ENCODE measurements around the gene MRPL45. TPM values are rescaled to one million over a fixed set of nuclear protein-coding genes. Genes with fewer than 3 reads are reported as not detected.
"Not testable (repeated sequence)": the region's sequence is repeated elsewhere in the genome, so short reads cannot be mapped to it uniquely, and the experiment has no call there.

Gene MRPL45
- total RNA-seq, 1 donor from 2014 or later = 33.9 TPM

DNA sequence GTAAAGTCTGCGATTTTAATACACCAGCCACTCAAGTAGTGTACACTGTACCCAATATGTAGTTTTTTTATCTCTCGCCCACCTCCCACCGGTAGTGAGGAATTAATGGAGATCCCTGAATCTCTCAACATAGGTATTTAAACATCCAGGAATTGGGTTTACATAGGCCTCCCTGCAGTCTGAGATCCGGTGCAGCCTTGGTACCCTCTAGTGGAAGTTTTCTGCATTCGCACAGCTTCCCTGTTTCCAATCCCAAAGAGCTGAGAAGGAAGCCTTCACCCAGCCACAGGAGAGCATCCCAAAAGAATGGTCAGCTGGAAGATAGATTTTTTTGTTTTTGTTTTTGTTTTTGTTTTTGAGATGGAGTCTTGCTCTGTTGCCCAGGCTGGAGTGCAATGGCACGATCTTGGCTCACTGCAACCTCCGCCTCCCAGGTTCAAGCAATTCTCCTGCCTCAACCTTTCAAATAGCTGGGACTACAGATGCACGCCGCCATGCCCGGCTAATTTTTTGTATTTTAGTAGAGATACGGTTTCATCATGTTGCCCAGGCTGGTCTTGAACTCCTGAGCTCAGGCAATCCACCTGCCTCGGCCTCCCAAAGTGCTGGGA, 8.6 kb upstream of the MRPL45 start:
- H3K27ac Mint-ChIP-seq; H3K36me3 Mint-ChIP-seq (ENCODE audit: low read depth); intact Hi-C loops (cut with micrococcal nuclease); DNase-seq; ATAC-seq (ENCODE audit: low read depth); H3K27me3 Mint-ChIP-seq; H3K9me3 Mint-ChIP-seq; H3K4me3 Mint-ChIP-seq; H3K4me1 Mint-ChIP-seq: not testable (repeated sequence)
- CTCF ChIA-PET = interaction anchor here (0.7 kb wide), 1 partner anchor 99 kb away, joined by 3 read pairs; no protein-coding TSS in a partner anchor
- POLR2A ChIA-PET = interaction anchor here (0.6 kb wide), 1 partner anchor 1128 kb away, joined by 5 read pairs; no protein-coding TSS in a partner anchor

DNA sequence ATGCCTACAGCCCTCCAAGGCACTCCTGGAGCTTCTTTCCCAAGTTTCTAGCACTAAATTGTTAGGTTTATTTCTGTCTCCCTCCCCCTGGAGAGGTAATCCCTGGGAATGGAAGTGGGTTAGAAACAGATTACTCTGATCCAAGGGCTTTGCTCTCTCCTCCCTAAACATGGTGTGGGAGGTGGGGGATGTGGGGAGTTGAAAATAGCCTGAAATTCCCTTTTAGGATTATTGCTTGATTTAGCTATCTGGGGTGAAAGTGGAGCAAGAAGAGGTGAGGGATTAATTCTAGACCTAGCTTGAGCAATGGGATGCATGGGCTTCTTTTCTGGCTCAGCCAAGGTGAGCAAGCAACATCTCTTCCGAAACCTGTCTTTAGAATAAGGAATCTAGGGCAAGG, 7.2 kb upstream of the MRPL45 start:
- ATAC-seq (ENCODE audit: low read depth); H3K4me1 Mint-ChIP-seq; intact Hi-C loops (cut with micrococcal nuclease): not testable (repeated sequence)

DNA sequence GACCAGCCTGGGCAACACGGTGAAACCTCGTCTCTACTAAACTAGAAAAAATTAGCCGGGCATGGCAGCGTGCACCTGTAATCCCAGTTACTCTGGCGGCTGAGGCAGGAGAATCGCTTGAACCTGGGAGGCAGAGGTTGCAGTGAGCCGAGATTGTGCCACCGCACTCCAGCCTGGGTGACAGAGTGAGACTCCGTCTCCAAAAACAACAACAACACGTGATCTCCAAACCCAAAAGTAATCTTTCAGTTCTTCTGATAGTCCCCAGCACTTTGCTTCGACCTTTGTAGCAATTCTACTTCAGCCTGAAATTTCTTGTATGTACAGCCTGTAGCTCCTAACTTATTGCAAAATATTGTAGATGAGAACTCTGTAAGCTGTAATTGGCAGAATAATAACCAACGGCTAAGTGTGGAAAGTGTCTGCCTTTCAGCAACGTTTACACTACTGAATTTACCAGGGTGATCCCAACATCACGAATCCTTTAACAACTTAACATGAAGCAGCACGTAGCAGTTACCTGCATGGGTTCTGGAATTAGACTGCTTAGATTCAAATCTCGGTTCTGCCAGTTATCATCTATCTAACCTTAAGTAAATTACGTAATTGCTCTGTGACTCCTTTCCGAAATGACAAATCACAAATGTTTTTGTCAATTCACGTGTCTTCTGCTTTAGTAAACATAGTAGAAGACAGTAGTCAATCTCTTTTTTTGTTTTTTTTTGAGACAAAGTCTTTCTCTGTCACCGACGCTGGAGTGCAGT, 1.2 kb upstream of the MRPL45 start:
- H3K9me3 Mint-ChIP-seq; H3K27me3 Mint-ChIP-seq; ATAC-seq (ENCODE audit: low read depth); H3K4me1 Mint-ChIP-seq; POLR2A ChIA-PET; CTCF ChIA-PET; DNase-seq; H3K36me3 Mint-ChIP-seq (ENCODE audit: low read depth): not testable (repeated sequence)
- H3K27ac Mint-ChIP-seq = peak overlapping the region; percentile 96
- H3K4me3 Mint-ChIP-seq = peak overlapping the region; percentile 94
- intact Hi-C loops (cut with micrococcal nuclease) = loop anchor here (5.0 kb wide), 1 partner anchor 57 kb away; the partner anchor contains the start of gene SOCS7

More for the DNA sequence above, 7.2 kb upstream of the MRPL45 start:
- DNase-seq; POLR2A ChIA-PET; H3K4me3 Mint-ChIP-seq; H3K27me3 Mint-ChIP-seq; CTCF ChIA-PET; H3K27ac Mint-ChIP-seq; H3K9me3 Mint-ChIP-seq; H3K36me3 Mint-ChIP-seq (ENCODE audit: low read depth): not testable (repeated sequence)

DNA sequence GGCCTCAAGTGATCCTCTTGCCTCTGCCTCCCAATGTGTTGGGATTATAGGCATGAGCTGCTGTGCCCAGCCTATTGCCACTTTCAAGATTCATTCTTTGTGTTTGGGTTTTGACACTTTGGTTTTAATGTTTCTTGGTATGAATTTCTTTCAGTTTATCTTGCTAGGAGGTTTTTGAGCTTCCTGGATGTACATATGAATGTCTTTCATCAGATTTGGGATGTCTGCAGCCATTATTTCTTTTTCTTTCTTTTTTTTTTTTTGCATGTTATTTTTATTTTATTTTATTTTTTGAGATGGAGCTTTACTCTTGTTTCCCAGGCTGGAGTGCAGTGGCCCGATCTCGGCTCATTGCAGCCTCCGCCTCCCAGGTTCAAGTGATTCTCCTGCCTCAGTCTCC, 18.5 kb downstream of the MRPL45 start:
- ATAC-seq (ENCODE audit: low read depth) (no peak), DNase-seq (no peak)
- Mint-ChIP-seq H3K36me3 (ENCODE audit: low read depth) (peaks cover 48% of the 10 kb centered on the region), H3K9me3 (no peaks in the 10 kb centered on the region), H3K27ac (no peak overlapping the region), H3K27me3 (no peaks in the 10 kb centered on the region), H3K4me3 (no peak overlapping the region), H3K4me1 (no peaks in the 10 kb centered on the region)
- ChIA-PET POLR2A (no interaction called here), CTCF (no interaction called here)
- TF ChIP-seq, protein P1, sequence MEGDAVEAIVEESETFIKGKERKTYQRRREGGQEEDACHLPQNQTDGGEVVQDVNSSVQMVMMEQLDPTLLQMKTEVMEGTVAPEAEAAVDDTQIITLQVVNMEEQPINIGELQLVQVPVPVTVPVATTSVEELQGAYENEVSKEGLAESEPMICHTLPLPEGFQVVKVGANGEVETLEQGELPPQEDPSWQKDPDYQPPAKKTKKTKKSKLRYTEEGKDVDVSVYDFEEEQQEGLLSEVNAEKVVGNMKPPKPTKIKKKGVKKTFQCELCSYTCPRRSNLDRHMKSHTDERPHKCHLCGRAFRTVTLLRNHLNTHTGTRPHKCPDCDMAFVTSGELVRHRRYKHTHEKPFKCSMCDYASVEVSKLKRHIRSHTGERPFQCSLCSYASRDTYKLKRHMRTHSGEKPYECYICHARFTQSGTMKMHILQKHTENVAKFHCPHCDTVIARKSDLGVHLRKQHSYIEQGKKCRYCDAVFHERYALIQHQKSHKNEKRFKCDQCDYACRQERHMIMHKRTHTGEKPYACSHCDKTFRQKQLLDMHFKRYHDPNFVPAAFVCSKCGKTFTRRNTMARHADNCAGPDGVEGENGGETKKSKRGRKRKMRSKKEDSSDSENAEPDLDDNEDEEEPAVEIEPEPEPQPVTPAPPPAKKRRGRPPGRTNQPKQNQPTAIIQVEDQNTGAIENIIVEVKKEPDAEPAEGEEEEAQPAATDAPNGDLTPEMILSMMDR (IDR thresholded peaks at IDR 0.05) = no peak
- intact Hi-C loops (cut with micrococcal nuclease) = no loop called here

DNA sequence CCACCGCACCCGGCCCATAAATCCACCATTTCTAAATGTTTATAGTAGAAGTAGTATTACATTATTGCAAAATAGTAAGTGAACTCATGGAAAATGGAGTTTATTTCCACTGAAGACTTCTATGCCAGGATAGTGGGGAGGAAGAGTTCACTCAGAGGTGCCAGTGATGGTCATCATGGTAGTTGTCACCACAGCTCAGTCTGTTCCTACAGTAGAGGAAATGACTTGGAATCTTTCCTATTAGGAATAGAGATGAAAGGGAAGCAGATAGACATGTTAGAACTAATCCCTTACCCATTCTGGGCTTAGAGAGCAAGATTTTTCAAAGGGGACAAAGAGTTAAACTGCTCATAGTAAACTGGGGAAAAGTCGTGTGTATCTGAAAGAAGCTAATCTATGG, 20.1 kb downstream of the MRPL45 start:
- TF ChIP-seq, protein P1 (IDR thresholded peaks at IDR 0.05) = no peak
- Mint-ChIP-seq H3K9me3 (no peaks in the 10 kb centered on the region), H3K4me3 (no peak overlapping the region), H3K27ac (no peak overlapping the region), H3K27me3 (no peaks in the 10 kb centered on the region), H3K4me1 (no peaks in the 10 kb centered on the region), H3K36me3 (ENCODE audit: low read depth) (peaks cover 52% of the 10 kb centered on the region)
- ChIA-PET CTCF (no interaction called here), POLR2A (no interaction called here)
- DNase-seq (no peak), ATAC-seq (ENCODE audit: low read depth) (no peak)
- intact Hi-C loops (cut with micrococcal nuclease) = no loop called here

DNA sequence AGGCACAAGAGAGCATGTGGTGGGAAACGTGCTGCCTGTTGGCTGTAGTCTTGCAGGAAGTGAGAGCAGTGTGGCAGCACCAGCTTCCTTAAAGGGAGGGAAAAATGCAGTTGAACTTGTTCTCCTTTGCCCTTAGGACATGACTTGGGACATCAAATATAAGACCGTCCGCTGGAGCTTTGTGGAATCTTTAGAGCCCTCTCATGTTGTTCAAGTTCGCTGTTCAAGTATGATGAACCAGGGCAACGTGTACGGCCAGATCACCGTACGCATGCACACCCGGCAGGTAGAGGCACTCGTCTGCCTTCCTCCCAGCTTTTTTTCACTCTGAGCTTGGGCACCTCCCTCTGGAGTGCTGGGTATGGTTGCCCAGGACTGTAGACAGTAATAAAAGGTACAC, 23.5 kb downstream of the MRPL45 start:
- Mint-ChIP-seq H3K4me1 (peaks cover 4% of the 10 kb centered on the region), H3K36me3 (ENCODE audit: low read depth) (peaks cover 50% of the 10 kb centered on the region), H3K27me3 (no peaks in the 10 kb centered on the region), H3K9me3 (no peaks in the 10 kb centered on the region), H3K27ac (no peak overlapping the region), H3K4me3 (no peak overlapping the region)
- ChIA-PET CTCF (no interaction called here), POLR2A (no interaction called here)
- DNase-seq = no peak
- TF ChIP-seq, protein P1 (IDR thresholded peaks at IDR 0.05) = no peak
- intact Hi-C loops (cut with micrococcal nuclease) = no loop called here
- no peak for ATAC-seq (ENCODE audit: low read depth)
